Kidney capillary endothelial cell (primary cell): ENCODE data around the gene NAV3.
A peak's percentile ranks its signal among the peaks of the same experiment; 100 is the strongest.

Source experiments
- DNase-seq: peaks from one replicate; pipeline ENCODE4 v3.0.0-alpha.2; 2018; ENCODE audit warnings: low spot score

The NAV3 gene

GRCh38 chr12:77842430-77842829 is 11.7 kb downstream of the NAV3 start:
- no peak for DNase-seq

DNA sequence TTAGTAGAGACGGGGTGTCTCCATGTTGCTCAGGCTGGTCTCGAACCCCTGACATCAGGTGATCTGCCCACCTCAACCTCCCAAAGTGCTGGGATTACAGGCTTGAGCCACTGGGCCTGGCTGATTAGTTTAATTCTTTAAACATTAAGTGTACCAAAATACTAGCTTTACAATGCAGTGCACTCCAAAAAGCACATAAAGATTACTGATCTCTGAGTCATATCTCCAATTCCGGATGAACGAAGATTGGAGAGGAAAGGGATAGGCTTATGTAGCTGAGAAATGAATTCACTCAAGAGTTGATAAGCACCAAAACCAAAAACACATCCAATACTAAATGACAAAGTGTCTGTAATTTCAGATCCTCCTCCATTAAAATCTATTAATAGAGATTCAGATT is 15.1 kb downstream of the NAV3 start:
- DNase-seq: peak; percentile 62

- DNase-seq: peak; percentile 30
Measured at GRCh38 chr12:77847060-77847541, 16.4 kb downstream of the NAV3 start.

DNA sequence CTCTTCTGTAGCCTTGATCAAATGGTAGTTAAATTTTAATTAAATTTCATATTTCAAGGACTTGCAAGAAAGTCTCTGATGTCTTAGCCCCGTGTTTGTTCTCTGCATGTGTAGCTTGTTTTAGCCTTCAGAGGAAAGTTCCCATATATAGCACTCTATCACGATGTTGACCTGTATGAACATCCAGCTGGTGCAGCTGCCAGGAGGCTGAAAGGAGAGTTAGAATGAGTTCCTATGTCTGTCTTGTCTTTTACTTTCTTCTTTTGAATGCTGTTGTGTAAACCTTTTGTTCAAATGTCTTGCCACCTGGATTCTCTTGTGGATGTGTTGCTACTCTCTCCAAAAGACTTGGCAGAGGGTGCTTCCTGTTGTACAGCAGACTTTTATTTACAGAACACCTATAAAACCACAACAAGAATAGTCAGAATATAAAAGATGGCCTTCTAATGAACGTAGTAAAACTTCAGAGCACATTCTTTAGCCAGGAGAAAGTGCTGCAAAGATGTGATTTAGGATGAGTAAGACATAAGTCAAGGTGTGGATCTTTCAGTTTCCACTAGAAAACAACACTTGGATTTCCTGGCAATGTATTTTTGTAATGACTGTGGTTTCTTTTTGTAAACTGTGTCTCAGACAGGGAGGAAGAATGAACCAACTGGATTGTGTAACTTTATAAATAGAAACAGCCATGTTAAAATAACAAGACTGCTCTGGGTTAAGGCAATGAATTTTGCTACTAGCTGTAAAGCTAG is 17.2 kb downstream of the NAV3 start:
- DNase-seq: peak; percentile 89

DNA sequence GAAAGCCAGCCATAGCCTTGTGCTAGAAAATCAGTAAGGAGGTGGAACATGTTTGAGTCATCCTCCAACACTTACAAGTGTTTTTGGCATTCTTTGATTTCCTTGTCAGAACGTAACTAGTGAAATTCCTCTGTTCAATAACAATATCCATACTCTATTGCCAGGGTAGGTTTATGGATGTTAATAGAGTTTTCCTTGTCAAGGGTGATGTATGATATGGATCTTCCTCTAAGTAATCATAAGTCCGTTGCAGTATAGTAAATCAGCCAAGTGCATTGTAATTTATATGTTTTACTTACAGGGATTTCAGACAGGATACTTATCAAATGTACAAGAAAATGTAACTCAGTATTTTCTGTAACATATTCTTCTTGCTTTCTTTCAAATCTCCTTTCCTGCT is 19.4 kb downstream of the NAV3 start:
- DNase-seq: no peak

GRCh38 chr12:77850698-77851097 is 20.0 kb downstream of the NAV3 start:
- DNase-seq: no peak

GRCh38 chr12:77855548-77855947 is 24.9 kb downstream of the NAV3 start:
- no peak for DNase-seq

DNA sequence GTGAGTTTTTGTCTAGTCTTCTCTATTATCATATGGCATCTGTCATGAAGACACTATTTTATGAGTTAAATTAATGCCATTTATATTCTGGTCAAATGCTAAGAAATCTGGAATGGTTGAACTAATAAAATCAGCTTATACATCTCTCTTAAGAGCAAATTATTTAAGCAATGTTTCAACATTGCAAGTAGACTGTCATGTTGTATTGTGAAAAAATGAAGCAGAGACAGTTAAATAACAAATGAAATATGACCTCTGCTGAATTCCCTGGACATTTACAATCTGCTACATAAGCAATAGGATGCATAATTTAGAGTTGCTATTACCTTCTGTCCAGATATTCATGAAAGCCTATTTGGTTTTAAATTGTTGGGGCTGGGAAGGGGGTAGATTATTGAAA is 30.6 kb downstream of the NAV3 start:
- DNase-seq: no peak

GRCh38 chr12:77865178-77865577 is 34.5 kb downstream of the NAV3 start:
- DNase-seq: no peak

- DNase-seq: no peak
Measured at GRCh38 chr12:77878901-77879300, 48.2 kb downstream of the NAV3 start.

DNA sequence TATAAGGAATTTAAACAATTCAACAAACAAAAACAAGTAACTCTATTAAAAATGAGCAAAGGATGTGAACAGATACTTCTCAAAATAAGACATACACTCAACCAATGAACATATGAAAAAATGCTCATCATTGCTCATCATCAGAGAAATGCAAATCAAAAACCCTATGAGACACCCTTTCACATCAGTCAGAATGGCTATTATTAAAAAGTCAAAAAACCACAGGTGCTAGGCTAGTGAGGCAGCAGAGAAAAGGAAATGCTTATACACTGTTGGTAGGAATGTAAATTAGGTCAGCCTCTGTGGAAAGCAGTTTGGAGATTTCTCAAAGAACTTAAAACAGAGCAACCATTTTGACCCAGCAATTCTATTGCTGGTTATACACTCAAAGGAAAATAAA is 52.0 kb downstream of the NAV3 start:
- DNase-seq: no peak

DNA sequence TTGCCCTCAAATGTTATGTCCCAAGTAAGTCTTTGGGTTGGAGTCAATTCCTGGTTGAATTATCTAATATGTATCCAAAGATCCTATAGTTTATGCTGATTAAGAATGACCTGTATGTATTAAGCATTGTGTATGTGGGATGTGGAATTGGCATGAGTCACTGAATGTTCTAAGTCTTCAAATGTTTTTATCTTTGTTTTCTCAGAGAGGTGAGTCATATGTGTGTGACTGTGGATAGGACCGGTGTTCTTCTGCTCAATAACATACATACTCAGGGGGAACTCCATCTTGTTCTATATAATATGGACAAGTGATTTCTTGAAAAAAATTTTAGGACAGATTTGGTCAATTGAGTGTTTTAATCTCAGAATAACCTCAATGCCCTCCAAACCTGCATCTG is 57.9 kb downstream of the NAV3 start:
- DNase-seq: peak; percentile 91

GRCh38 chr12:77891518-77892147 is 60.9 kb downstream of the NAV3 start:
- no peak for DNase-seq

GRCh38 chr12:77893918-77894317 is 63.2 kb downstream of the NAV3 start:
- no peak for DNase-seq

GRCh38 chr12:77894556-77894955 is 63.9 kb downstream of the NAV3 start:
- no peak for DNase-seq

- DNase-seq: no peak
Measured at GRCh38 chr12:77895699-77896098, 65.0 kb downstream of the NAV3 start.

DNA sequence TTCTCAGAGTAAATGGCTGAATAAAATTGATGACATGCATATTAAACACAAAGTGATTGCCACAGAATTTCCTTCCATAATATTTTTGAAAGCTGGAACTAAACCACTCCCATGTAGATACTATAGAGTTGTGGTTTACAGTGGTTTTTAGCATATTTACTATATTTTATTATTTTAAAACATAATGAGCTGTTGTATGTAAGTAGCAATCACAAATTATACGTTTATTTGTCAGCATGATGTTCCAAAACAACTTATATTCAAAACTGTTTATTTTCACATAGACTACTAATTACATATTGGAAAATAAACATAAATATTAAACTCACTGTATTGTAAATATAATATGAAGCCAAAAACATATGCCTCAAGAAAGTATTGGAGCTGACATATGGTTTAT is 77.2 kb downstream of the NAV3 start:
- no peak for DNase-seq

GRCh38 chr12:77914081-77914488 is 83.4 kb downstream of the NAV3 start:
- no peak for DNase-seq

DNA sequence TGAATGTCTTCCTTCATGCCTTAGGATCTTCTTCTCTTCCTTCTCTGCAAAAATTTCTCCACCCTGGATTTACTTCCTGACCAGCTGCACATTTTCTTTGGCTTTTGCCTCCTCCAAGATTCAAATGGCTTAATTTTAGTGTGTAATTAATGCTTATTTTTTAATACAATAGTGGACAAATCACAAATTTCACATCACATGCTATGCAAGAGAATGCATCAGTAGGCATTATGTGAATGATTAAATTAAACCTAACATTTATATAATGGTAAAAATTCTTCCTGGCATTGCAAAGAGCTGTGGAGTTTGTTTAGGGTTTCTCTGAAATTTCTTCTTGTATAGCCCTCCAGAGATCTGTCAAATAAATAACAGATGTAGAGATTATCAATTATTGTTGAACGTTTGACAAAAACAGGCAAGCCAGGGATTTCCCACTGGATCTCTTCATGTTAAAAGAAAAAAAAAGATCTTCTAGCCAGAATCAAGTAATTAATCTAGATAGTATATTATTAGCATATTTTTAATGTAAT is 84.4 kb downstream of the NAV3 start:
- DNase-seq: no peak

DNA sequence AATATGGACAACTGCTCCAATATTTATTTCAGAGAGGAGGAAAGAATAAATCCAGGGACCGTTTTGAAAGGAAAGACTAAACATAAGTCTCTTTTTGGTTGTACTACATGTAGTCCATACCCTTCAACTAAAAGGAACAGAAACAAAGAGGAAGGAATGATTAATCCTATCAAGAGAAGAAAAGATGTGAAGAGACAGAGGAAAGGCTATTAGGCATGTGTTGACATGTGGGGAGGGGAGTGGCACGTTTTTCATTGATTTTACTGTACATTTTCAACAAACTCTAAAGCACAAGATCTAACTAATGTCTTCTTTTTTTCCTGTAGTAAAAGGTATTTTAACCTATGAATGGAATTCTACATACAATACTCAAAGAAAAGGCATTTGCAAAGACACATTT is 85.6 kb downstream of the NAV3 start:
- no peak for DNase-seq

DNA sequence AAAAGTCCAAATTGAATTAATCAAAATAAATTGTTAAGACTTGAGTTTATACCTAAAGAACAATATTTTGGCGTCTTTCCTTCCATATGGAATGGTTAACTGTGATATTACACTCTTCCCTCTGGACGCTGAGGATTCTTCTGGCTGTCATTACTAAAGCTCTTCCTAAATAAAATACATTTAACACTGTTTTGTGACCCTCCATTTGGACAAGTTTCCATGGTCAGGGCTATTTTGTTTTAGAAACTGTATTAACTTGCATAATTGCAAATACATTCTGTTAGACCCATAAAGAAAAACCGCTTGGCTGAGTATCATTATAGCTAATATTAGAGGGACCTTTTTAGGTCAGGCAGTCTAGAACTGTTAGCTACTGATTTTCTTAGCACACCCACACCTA is 87.4 kb downstream of the NAV3 start:
- no peak for DNase-seq

DNA sequence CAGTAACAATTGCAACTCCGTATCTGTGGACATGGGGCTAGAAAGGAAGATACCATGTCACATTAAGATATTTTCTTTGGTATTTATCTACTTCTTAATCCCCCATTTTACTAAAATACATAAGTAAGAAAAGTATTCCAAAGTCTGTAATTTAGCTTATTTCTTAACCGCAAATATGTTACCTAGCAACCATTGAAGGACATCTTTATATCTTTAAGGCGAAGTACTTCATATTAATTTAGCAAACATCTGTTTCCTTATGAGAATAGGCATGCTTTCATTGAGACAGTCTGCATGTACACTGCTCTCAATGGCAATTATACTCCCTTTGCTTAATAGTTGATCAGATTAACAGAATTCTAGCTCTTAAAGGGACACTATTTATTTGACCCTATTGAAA is 88.8 kb downstream of the NAV3 start:
- no peak for DNase-seq

DNA sequence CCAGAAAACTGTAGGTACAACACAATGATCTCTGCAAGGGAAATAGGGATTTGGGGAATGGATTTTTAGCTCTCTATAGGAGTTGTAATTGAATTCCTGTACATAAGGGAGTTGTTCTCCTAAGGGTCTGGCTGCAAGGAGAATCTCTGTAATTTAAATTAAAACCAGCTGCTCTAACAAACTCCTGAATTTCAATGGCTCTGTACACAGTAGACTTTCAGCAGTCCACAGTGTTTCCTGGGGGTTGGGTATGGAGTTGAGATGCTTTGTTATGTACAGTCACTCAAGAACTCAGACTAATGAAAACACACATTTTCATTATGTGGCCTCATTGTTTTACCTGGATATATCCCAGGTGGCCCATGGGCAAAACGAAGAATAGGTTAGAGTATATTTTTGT is 93.2 kb downstream of the NAV3 start:
- DNase-seq: no peak

DNA sequence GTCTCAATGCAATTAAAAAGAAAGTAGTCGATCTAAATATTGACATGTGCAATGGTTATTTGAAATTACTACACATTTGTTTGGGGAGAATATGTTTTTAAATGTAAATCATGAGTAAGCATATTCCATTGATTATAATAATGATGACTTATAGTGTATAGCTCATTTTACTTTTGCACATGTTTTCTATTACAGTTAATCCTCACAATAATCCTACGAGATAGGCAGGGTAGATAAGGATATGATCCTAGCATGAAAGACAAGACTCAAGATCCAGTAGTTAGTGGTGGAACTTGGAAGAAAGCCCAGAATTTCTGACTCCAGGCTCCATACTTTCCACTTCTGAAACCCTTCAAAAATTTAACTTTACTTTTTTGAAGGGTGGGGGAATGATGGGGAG is 94.0 kb downstream of the NAV3 start:
- no peak for DNase-seq
